H9 (cell line): Measurements from ENCODE around the gene PPM1N. TPM values are rescaled to one million over a fixed set of nuclear protein-coding genes. Genes with fewer than 3 reads are reported as not detected.

Experiments used
- DNase-seq: peaks from one replicate; pipeline ENCODE4 v3.0.0-alpha.2; 2017
- H2AFZ ChIP-seq: one replicate; pipeline ENCODE4 v1.6.1; 2013; ENCODE audit warnings: mild to moderate bottlenecking, low read length, control low read depth, moderate library complexity
- H2AK5ac ChIP-seq: 2 replicates; pipeline ENCODE4 v1.6.1; 2013; ENCODE audit warnings: low read length, control low read depth, mixed read lengths; ENCODE audit not compliant: insufficient read length
- H2BK120ac ChIP-seq: one replicate; pipeline ENCODE4 v1.6.1; 2013; ENCODE audit warnings: low read depth, mild to moderate bottlenecking, low read length, control low read depth, inconsistent platforms; ENCODE audit not compliant: poor library complexity, severe bottlenecking
- H2BK12ac ChIP-seq: 2 replicates; pipeline ENCODE4 v1.6.1; 2013; ENCODE audit warnings: low read length, control low read depth, mixed read lengths, low read depth; ENCODE audit not compliant: insufficient read length
- H2BK15ac ChIP-seq: 2 replicates; pipeline ENCODE4 v1.6.1; 2013; ENCODE audit warnings: low read depth, low read length, control low read depth
- H2BK20ac ChIP-seq: one replicate; pipeline ENCODE4 v1.6.1; 2013; ENCODE audit warnings: low read depth, mild to moderate bottlenecking, low read length, control low read depth, inconsistent platforms; ENCODE audit not compliant: poor library complexity, severe bottlenecking
- H2BK5ac ChIP-seq: 2 replicates; pipeline ENCODE4 v1.6.1; 2013; ENCODE audit warnings: low read length, control low read depth, mixed read lengths; ENCODE audit not compliant: insufficient read length
- H3K14ac ChIP-seq: 2 replicates; pipeline ENCODE4 v1.6.1; 2013; ENCODE audit warnings: low read length, control low read depth; ENCODE audit not compliant: insufficient read depth
- H3K18ac ChIP-seq: 2 replicates; pipeline ENCODE4 v1.6.1; 2013; ENCODE audit warnings: low read depth, mild to moderate bottlenecking, mixed read lengths, low read length, control low read depth; ENCODE audit not compliant: insufficient read length
- H3K23ac ChIP-seq: 2 replicates; pipeline ENCODE4 v1.6.1; 2013; ENCODE audit warnings: low read length, control low read depth, mixed read lengths, low read depth; ENCODE audit not compliant: insufficient read length
- H3K23me2 ChIP-seq: 2 replicates; pipeline ENCODE4 v1.6.1; 2013; ENCODE audit warnings: low read depth, mild to moderate bottlenecking, mixed read lengths, low read length, control low read depth; ENCODE audit not compliant: insufficient read length, poor library complexity, severe bottlenecking
- H3K27ac ChIP-seq: 2 replicates; pipeline ENCODE4 v1.5.1; 2013; ENCODE audit warnings: low read length, control low read depth, mixed read lengths, low read depth; ENCODE audit not compliant: insufficient read length
- H3K27me3 ChIP-seq: 2 replicates; pipeline ENCODE4 v1.6.1; 2013; ENCODE audit warnings: low read length, control low read depth, inconsistent platforms; ENCODE audit not compliant: insufficient read depth
- H3K4ac ChIP-seq: 2 replicates; pipeline ENCODE4 v1.6.1; 2013; ENCODE audit warnings: low read depth, mild to moderate bottlenecking, control low read depth, inconsistent platforms, low read length, moderate library complexity
- H3K4me1 ChIP-seq: 2 replicates; pipeline ENCODE4 v1.6.1; 2013; ENCODE audit warnings: low read length, control low read depth, inconsistent platforms; ENCODE audit not compliant: insufficient read depth
- H3K4me2 ChIP-seq: 2 replicates; pipeline ENCODE4 v1.6.1; 2013; ENCODE audit warnings: low read length, control low read depth, mixed read lengths; ENCODE audit not compliant: insufficient read length, insufficient read depth
- H3K56ac ChIP-seq: 2 replicates; pipeline ENCODE4 v1.6.1; 2013; ENCODE audit warnings: low read depth, mild to moderate bottlenecking, mixed read lengths, low read length, control low read depth; ENCODE audit not compliant: insufficient read length
- H3K79me1 ChIP-seq: 2 replicates; pipeline ENCODE4 v1.6.1; 2013; ENCODE audit warnings: low read depth, mild to moderate bottlenecking, moderate library complexity, low read length, control low read depth, inconsistent platforms; ENCODE audit not compliant: insufficient read depth, poor library complexity, severe bottlenecking
- H3K79me2 ChIP-seq: 2 replicates; pipeline ENCODE4 v1.6.1; 2013; ENCODE audit warnings: low read length, control low read depth, inconsistent platforms; ENCODE audit not compliant: insufficient read depth
- H3K9ac ChIP-seq: 2 replicates; pipeline ENCODE4 v1.6.1; 2013; ENCODE audit warnings: low read length, control low read depth, mixed read lengths; ENCODE audit not compliant: insufficient read length; ENCODE audit errors: extremely low read depth
- H3K9me3 ChIP-seq: one replicate; pipeline ENCODE4 v1.6.1; 2013; ENCODE audit warnings: low read depth, low read length, inconsistent platforms; ENCODE audit not compliant: control insufficient read depth
- H3T11ph ChIP-seq: one replicate; pipeline ENCODE4 v1.6.1; 2013; ENCODE audit warnings: mild to moderate bottlenecking, low read length, control low read depth, inconsistent platforms
- H4K20me1 ChIP-seq: one replicate; pipeline ENCODE4 v1.6.1; 2013; ENCODE audit not compliant: control insufficient read depth, insufficient read length, insufficient read depth
- H4K5ac ChIP-seq: 2 replicates; pipeline ENCODE4 v1.6.1; 2013; ENCODE audit warnings: low read depth, mild to moderate bottlenecking, mixed read lengths, low read length, control low read depth; ENCODE audit not compliant: insufficient read length
- H4K8ac ChIP-seq: replicated peaks from 2 replicates; pipeline ENCODE4 v1.6.1; 2013; ENCODE audit warnings: low read length, control low read depth, mixed read lengths, low read depth; ENCODE audit not compliant: insufficient read length
- H4K91ac ChIP-seq: 2 replicates; pipeline ENCODE4 v1.6.1; 2013; ENCODE audit warnings: low read depth, mild to moderate bottlenecking, moderate library complexity, mixed read lengths, low read length, control low read depth; ENCODE audit not compliant: insufficient read length
- H3K27ac Mint-ChIP-seq, 3 experiments: 2 replicates in 2 of 3; 3 replicates in 1 of 3; pipeline ENCODE4 v1.8.0; 2020 to 2021; ENCODE audit warnings: mixed read lengths in 3 of 3, mild to moderate bottlenecking in 1 of 3, moderate library complexity in 1 of 3
- H3K27me3 Mint-ChIP-seq: 2 replicates; pipeline ENCODE4 v1.8.0; 2021; ENCODE audit warnings: low read depth, mild to moderate bottlenecking, moderate library complexity, mixed read lengths
- H3K36me3 Mint-ChIP-seq, 3 experiments: 2 replicates in 2 of 3; 3 replicates in 1 of 3; pipeline ENCODE4 v1.8.0; 2020 to 2021; ENCODE audit warnings: low read depth in 3 of 3, mixed read lengths in 3 of 3; ENCODE audit not compliant: insufficient read depth in 1 of 3
- H3K4me1 Mint-ChIP-seq, 2 experiments: 2 replicates each; pipeline ENCODE4 v1.8.0; 2020; ENCODE audit warnings: mixed read lengths in 2 of 2
- H3K4me3 Mint-ChIP-seq, 2 experiments: 2 replicates in 1 of 2; 3 replicates in 1 of 2; pipeline ENCODE4 v1.8.0; 2020 to 2021; ENCODE audit warnings: mild to moderate bottlenecking in 2 of 2, mixed read lengths in 2 of 2, moderate library complexity in 1 of 2
- H3K9me3 Mint-ChIP-seq, 2 experiments: 2 replicates in 1 of 2; 3 replicates in 1 of 2; pipeline ENCODE4 v1.8.0; 2020; ENCODE audit warnings: mild to moderate bottlenecking in 2 of 2, mixed read lengths in 2 of 2, moderate library complexity in 1 of 2
- WGBS: extraction: QIAGEN DNeasy Blood & Tissue Kit; methylation state at CpG from one replicate; pipeline ENCODE4 v1.1.7; 2013; ENCODE audit warnings: missing lambda C conversion rate, low lambda C conversion rate, mixed read lengths; ENCODE audit not compliant: insufficient read length; ENCODE audit errors: extremely low coverage; 5-methylcytosine and 5-hydroxymethylcytosine counted together
- total RNA-seq: library from RNA; stranded (reverse); gene quantifications from 2 replicates; pipeline ENCODE4 v1.2.1, GENCODE V29; 2021
- TF ChIP-seq, protein P1 (sequence below): fragments of 200-600 bp; sonication (generic); conservative IDR thresholded peaks from 3 replicates; pipeline ENCODE4 v1.8.0; 2021; ENCODE audit warnings: antibody characterized with exemption, mild to moderate bottlenecking

The PPM1N gene
- total RNA-seq, 1 experiment from 2014 or later: 7.7 TPM

DNA sequence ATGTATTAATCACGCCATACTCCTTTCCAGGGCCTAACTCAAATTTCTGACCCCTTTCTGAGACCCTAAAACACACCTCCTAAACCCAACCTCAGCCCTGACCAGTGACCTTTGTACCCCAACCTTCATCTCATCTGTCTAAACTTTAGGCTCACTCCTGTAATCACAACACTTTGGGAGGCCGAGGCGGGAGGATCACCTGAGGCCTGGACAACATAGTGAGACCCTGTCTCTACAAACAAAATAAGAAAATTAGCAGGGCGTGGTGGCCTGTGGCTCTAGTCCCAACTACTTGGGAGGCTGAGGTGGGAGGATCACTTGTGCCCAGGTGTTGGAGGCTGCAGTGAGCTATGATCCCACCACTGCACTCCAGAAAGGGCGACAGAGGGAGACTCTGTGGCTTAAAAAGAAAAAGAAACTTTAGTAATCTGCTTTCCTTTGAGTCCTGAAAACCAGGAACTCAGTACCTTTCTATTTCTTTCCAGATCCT lies 6.1 kb upstream of the PPM1N start:
- Histone ChIP-seq H2BK20ac (no peak overlapping the region), H3K56ac (no peak overlapping the region), H2AK5ac (no peak overlapping the region), H3K18ac (no peak overlapping the region), H3T11ph (no peak overlapping the region), H2BK12ac (no peak overlapping the region), H3K4me2 (no peak overlapping the region), H3K27ac (no peak overlapping the region), H2BK5ac (no peak overlapping the region), H3K79me2 (no peaks in the 10 kb centered on the region), H3K27me3 (no peaks in the 10 kb centered on the region; the same call in 1 of the 2 replicates), H2BK120ac (no peak overlapping the region), H2AFZ (no peak overlapping the region), H4K91ac (no peak overlapping the region), H4K20me1 (no peaks in the 10 kb centered on the region), H3K23ac (no peak overlapping the region), H3K23me2 (peaks cover 13% of the 10 kb centered on the region), H3K4me1 (no peaks in the 10 kb centered on the region), H3K14ac (no peak overlapping the region), H3K4ac (no peak overlapping the region), H3K79me1 (no peaks in the 10 kb centered on the region), H3K9me3 (no peaks in the 10 kb centered on the region), H4K8ac (no peak overlapping the region), H3K9ac (no peak overlapping the region), H2BK15ac (no peak overlapping the region), H4K5ac (no peak overlapping the region)
- no CpG with 5 or more reads among the region's 5 CpGs for WGBS
- TF ChIP-seq, protein P1, sequence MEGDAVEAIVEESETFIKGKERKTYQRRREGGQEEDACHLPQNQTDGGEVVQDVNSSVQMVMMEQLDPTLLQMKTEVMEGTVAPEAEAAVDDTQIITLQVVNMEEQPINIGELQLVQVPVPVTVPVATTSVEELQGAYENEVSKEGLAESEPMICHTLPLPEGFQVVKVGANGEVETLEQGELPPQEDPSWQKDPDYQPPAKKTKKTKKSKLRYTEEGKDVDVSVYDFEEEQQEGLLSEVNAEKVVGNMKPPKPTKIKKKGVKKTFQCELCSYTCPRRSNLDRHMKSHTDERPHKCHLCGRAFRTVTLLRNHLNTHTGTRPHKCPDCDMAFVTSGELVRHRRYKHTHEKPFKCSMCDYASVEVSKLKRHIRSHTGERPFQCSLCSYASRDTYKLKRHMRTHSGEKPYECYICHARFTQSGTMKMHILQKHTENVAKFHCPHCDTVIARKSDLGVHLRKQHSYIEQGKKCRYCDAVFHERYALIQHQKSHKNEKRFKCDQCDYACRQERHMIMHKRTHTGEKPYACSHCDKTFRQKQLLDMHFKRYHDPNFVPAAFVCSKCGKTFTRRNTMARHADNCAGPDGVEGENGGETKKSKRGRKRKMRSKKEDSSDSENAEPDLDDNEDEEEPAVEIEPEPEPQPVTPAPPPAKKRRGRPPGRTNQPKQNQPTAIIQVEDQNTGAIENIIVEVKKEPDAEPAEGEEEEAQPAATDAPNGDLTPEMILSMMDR: no peak
- Mint-ChIP-seq H3K9me3 (no peaks in the 10 kb centered on the region; a peak in 1 of 5 replicates), H3K4me3 (peak overlapping the region; percentile 76 to 88), H3K27me3 (peaks cover 8% of the 10 kb centered on the region), H3K36me3 (peaks cover 2 to 17% (median 14%) of the 10 kb centered on the region in 3 experiments; a peak in 6 of 7 replicates), H3K4me1 (peaks cover 18 to 25% of the 10 kb centered on the region in 2 experiments), H3K27ac (peak overlapping the region; percentile 1 to 72 (median 27); a peak in 2 of 7 replicates)
- no peak for DNase-seq
